ENCODE data around the gene WNK2.
"Not testable (repeated sequence)": the region's sequence is repeated elsewhere in the genome, so short reads cannot be mapped to it uniquely, and the experiment has no call there.

Gene WNK2

DNA sequence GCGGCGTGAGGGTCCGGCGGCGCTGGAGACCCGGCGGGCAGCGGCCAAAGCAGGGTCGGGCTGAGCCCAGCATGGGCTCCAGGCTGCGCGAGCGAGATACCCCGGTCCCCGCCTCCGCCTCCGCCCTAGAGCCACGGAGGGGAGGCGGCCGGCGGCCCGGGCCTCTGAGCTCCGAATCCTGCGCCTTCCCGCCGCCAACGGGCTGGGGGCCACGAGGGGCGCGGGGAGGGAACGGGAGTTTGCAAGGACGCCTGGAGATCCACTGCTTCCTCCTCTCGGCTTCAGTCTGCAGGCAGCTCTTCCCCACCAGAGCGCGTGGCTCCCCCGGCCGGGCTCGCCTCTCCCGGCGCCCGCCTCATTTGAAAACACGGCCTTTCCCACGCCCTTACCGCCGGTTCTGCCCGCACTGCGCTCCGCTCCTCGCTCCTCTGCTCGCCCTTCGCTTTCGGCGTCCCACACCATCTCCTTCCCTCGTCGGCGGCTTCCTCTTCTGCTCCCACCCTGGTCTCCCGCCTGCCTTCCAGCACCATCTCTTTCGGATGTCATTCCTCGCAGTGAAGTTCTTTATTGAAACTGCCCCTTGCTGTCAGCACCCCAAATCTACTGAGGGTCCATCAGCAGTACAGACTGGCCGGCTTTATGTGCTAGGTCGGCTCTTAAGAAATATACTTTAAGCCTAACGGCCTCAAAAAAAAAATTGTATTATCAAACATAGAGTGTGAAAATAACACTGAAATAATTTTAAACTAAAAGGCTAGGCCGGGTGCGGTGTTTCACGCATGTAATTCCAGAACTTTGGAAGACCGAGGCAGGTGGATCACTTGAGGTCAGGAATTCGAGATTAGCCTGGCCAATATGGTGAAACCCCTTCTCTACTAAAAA, 162.5 kb downstream of the WNK2 start:
- DNase-seq (ENCODE audit: low read depth) = no peak
- no peak overlapping the region for H3K4me3 ChIP-seq (ENCODE audit: low read length)
- TF ChIP-seq, protein P1, sequence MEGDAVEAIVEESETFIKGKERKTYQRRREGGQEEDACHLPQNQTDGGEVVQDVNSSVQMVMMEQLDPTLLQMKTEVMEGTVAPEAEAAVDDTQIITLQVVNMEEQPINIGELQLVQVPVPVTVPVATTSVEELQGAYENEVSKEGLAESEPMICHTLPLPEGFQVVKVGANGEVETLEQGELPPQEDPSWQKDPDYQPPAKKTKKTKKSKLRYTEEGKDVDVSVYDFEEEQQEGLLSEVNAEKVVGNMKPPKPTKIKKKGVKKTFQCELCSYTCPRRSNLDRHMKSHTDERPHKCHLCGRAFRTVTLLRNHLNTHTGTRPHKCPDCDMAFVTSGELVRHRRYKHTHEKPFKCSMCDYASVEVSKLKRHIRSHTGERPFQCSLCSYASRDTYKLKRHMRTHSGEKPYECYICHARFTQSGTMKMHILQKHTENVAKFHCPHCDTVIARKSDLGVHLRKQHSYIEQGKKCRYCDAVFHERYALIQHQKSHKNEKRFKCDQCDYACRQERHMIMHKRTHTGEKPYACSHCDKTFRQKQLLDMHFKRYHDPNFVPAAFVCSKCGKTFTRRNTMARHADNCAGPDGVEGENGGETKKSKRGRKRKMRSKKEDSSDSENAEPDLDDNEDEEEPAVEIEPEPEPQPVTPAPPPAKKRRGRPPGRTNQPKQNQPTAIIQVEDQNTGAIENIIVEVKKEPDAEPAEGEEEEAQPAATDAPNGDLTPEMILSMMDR (conservative IDR thresholded peaks at IDR 0.05; ENCODE audit: low read length) = no peak

DNA sequence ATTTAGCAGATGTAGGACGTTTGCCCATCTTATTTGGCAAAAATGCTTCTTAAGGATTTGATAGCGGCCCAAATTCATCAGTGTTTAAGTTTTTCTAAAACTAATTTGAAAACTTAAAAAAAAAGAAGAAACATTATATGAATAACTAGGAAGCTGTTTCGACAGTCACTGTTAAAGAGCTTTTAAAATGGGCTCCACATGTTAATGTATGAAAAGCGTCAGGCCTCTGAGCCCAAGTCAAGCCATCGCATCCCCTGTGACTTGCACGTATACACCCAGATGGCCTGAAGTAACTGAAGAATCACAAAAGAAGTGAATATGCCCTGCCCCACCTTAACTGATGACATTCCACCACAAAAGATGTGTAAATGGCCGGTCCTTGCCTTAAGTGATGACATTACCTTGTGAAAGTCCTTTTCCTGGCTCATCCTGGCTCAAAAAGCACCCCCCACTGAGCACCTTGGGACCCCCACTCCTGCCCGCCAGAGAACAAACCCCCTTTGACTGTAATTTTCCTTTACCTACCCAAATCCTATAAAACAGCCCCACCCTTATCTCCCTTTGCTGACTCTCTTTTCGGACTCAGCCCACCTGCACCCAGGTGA, 163.5 kb downstream of the WNK2 start:
- not testable (repeated sequence) for H3K4me3 ChIP-seq (ENCODE audit: low read length); DNase-seq (ENCODE audit: low read depth)

DNA sequence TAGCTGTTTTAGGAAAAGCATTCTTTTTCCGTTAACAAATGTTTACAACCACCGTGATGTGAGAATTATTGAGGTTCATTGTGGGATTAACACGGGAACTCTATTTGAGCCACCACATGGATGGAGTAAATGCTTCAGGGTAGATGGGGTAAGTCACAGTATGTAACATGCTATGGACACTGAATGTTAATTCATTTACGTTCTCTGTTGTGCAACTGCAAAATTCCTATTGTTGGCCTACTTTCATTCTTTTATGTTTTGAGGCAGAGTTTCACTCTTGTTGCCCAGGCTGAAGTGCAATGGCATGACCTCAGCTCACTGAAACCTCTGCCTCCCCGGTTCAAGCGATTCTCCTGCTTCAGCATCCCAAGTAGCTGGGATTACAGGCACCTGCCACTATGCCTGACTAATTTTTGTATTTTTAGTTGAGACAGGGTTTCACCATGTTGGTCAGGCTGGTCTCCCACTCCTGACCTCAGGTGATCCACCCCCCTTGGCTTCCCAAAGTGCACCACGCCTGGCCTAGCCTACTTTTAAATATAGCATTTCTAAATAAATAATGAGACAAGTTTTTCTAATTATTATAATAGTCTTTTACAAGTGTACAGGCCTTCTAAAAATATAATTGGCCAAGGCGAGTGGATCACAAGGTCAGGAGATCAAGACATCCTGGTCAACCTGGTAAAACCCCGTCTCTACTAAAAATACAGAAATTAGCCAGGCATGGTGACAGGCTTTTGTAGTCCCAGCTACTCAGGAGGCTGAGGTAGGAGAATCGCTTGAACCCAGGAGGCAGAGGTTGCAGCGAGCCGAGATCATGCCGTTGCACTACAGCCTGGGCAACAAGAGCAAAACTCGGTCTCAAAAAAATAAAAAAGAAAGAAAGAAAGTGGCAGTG, 169.7 kb downstream of the WNK2 start:
- not testable (repeated sequence) for H3K4me3 ChIP-seq (ENCODE audit: low read length); DNase-seq (ENCODE audit: low read depth)

DNA sequence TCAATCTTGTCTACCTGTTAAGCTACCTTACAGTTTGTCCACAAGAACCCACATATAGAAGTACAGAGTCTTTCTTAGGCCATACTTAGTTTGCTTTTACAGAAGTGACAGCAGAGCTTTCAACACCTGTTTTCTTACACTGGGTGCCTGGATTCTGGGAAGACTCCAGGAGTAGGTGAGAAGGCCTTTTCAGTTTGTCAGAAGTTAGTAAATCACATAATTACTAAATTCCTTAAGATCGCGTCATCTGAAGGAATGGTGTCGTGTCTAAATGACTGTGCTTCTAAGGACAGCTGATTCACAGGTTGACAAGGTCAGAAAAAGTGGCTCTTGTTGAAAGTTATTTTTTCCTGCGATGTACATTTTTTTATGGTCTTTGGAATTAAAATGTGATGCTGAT, 170.5 kb downstream of the WNK2 start:
- no peak for DNase-seq (ENCODE audit: low read depth)
- TF ChIP-seq, protein P1 (conservative IDR thresholded peaks at IDR 0.05; ENCODE audit: low read length) = no peak
- H3K4me3 ChIP-seq (ENCODE audit: low read length) = no peak overlapping the region

DNA sequence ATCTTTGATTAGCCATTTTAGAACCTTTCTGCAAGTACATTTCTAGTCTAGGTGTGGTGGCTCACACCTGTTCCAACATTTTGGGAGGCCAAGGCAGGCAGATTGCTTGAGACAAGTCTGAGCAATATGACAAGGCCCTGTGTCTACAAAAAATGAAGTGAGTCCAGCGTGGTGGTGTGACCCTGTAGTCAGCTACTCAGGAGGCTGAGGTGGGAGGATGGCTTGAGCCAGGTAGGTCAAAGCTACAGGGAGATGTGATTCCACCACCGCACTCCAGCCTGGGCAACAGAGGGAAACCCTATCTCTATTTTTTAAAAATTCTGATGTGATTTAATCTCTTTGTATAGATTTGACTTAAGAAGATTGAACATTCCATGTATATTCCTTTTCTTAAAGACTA, 171.9 kb downstream of the WNK2 start:
- TF ChIP-seq, protein P1 (conservative IDR thresholded peaks at IDR 0.05; ENCODE audit: low read length) = no peak
- DNase-seq (ENCODE audit: low read depth) = no peak
- H3K4me3 ChIP-seq (ENCODE audit: low read length) = no peak overlapping the region

DNA sequence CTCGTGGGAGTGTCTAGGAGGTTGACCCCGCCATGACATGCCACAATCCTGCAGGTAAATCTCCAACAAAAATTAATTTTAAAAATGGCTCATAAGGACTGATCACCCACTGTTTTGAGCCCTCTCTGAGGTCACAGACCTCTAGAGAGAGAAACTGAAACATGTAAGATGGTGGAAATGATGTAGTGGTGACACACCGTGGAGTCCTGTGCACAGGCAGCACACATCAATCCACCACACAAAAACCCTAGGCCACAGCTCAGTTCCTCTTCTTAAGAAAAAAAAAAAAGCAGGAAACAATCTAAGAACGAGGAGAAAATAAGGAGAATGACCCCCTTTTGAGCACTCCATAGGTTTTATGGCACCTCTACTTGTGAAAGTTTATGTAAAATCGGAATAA, 173.7 kb downstream of the WNK2 start:
- TF ChIP-seq, protein P1 (conservative IDR thresholded peaks at IDR 0.05; ENCODE audit: low read length) = no peak
- DNase-seq (ENCODE audit: low read depth) = no peak
- H3K4me3 ChIP-seq (ENCODE audit: low read length) = no peak overlapping the region

DNA sequence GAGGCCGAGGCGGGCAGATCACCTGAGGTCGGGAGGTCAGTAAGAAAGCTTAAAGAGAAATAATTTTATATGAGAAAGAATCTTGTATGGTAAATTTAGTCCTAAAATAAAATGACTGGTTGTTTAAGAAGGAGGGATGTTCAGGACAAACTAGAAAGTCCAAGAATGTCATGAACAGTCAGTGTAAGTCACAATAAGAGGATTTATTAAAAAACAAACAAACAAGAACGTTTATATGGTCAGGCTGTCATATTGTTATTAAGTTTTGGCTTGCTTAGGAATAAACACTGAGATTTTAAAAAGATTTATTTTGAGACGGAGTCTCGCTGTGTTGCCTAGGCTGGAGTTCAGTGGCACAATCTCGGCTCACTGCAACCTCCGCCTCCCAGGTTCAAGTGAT, 176.0 kb downstream of the WNK2 start:
- not testable (repeated sequence) for DNase-seq (ENCODE audit: low read depth); H3K4me3 ChIP-seq (ENCODE audit: low read length)

DNA sequence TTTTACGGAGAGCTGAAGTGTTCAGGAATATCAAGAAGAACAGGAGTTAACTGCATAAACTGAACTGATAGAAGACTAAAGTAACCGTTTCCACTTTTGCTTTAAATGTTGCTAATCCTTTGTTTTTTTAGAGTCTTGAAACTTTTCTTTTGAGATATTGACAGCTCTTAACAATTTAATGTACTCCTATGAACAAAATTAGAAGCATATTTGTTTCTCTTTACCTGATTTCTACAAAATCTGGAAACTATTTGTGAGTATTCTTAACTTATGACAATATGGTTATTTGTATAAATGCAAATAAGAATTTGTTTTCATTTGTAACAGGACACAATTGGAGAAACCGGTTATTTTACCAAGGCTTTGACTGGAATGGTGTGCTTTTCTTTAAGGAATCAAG, 178.1 kb downstream of the WNK2 start:
- no peak overlapping the region for H3K4me3 ChIP-seq (ENCODE audit: low read length)
- TF ChIP-seq, protein P1 (conservative IDR thresholded peaks at IDR 0.05; ENCODE audit: low read length) = no peak
- DNase-seq (ENCODE audit: low read depth) = no peak

Measured in AG10803 (cell line).